Measurements from ENCODE around the gene NBDY.
"Not testable (repeated sequence)": the region's sequence is repeated elsewhere in the genome, so short reads cannot be mapped to it uniquely, and the experiment has no call there.

Gene NBDY

DNA sequence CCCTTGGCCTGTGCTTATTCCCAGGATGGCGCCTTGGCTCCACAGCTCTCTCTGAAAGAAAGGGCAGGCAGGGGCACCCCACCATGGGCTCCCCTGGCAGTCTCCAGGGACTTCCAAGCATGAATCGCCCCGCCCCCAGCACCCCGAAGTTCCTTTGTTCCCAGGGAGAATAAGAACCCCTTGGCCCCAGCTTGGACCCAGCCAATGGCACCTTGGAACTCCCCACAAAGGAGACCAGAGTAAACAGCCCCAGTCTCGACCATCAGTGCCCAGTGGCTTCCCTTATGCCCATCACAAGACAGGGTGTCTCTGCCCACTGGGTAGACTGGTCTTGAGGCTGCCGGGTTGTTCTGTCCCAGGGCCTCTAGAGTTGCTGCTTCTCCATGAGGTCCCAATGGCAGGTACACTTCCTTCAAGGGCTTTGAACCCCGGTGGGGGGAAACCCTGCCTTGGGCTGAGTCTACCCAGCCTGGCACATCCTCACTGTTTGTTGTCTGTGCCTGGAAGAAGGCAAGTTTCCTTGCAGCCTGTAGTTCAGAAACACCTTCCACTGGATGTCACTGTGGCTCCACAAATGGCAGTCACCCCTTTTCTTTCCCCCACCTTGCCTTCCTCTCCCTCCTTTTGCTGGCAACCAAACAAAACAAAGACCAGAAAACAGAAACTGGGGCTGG lies 30.8 kb downstream of the NBDY start:
- TF ChIP-seq CTCF (IDR thresholded peaks at IDR 0.05; ENCODE audit: borderline replicate concordance, insufficient read depth, low read depth, low read length) = no peak
- H3K4me3 ChIP-seq (ENCODE audit: low read depth, low read length) = no peak overlapping the region

DNA sequence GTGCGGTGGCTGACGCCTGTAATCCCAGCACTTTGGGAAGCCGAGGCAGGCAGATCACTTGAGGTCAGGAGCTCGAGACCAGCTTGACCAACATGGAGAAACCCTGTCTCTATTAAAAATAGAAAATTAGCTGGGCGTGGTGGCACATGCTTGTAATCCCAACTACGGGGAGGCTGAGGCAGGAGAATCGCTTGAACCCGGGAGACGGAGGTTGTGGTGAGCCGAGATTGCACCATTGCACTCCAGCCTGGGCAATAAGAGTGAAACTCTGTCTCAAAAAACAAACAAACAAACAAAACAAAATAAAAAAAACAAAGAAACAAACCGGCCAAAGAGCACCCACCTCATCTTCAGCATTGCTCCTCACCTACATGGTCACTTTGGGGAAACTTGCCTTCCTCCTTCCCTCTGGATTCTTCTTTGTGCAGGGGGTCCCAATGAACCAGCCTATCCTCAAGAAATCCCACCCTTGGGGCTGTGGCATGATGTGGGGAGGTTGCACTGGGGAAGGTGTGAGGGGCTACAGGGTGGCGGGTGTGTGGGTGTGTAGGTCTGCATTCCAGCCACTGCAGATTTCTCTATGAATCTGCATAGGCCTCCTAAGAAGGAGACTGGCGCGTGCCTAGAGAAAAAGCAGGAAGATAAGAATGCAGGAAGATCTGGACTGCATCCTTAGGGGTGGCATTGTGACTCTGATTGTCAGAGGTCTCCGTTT lies 31.5 kb downstream of the NBDY start:
- not testable (repeated sequence) for H3K4me3 ChIP-seq (ENCODE audit: low read depth, low read length)

DNA sequence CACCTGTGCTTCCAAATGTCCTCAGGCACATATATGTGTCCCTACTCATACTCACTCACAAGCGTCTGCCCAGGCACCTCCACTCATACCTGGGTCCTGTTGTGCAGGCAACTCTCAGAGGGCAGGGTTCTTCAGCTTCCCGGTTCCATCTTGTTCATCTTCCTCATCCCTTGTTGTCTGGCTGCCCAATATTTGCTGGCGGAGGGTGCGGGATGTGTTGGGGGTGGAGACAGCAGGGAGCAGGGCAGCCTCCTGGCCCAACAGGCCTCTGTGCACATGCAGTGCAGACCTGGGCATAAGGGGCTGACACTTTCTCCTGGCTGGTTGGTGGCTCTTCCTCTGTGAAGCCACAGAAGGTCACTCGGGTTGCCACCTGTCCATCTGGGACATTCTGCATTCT lies 32.1 kb downstream of the NBDY start:
- H3K4me3 ChIP-seq (ENCODE audit: low read depth, low read length) = no peak overlapping the region
- TF ChIP-seq CTCF (IDR thresholded peaks at IDR 0.05; ENCODE audit: borderline replicate concordance, insufficient read depth, low read depth, low read length) = no peak

GRCh38 chrX:56762220-56762619 lies 33.2 kb downstream of the NBDY start:
- no peak overlapping the region for H3K4me3 ChIP-seq (ENCODE audit: low read depth, low read length)
- TF ChIP-seq CTCF (IDR thresholded peaks at IDR 0.05; ENCODE audit: borderline replicate concordance, insufficient read depth, low read depth, low read length) = no peak

GRCh38 chrX:56762707-56763555 lies 33.9 kb downstream of the NBDY start:
- H3K4me3 ChIP-seq (ENCODE audit: low read depth, low read length) = no peak overlapping the region
- TF ChIP-seq CTCF (IDR thresholded peaks at IDR 0.05; ENCODE audit: borderline replicate concordance, insufficient read depth, low read depth, low read length) = no peak

DNA sequence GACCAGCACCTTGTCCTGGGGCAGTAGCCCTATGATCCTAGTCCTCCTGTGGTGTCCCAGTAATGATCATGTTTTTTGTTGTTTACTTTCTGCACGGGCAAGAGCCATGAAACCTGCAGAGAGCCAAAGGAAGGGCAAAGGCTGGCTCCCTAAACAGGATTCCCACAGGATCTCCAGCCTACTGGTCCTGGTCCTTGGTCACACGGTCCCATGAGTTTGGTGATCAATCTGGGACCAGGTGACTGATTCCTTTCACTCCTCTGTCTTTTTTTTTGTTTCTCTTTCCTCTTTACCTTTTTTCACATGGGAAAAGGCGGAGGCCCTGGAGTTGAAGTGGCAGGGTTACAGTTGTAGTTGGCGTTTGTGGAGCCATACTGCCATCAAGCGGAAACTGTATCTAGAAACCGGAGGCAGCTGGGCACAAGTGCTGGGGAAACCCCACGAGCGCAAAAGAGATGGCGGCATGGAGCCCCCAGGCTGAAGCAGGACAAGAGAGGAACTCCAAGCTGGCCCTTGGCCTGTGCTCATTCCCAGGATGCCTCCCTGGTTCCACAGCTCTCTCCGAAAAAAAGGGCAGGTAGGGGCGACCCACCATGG lies 34.6 kb downstream of the NBDY start:
- H3K4me3 ChIP-seq (ENCODE audit: low read depth, low read length) = peak overlapping the region; percentile 64
- TF ChIP-seq CTCF (IDR thresholded peaks at IDR 0.05; ENCODE audit: borderline replicate concordance, insufficient read depth, low read depth, low read length) = peak; percentile 31; the same call in 1 of the 2 replicates
